Endothelial cell of umbilical vein (primary cell): ENCODE results near the gene TBC1D30. TPM values are rescaled to one million over a fixed set of nuclear protein-coding genes. Genes with fewer than 3 reads are reported as not detected.

Experiments
- BruUV-seq: library from RNA; stranded (reverse); fragments of 400-500 nt; replicated peaks from 2 replicates; lab custom pipeline; 2021; lab: Mats Ljungman, UMichigan
- CTCF ChIA-PET: fragments of 300-600, 350-600 bp; sonication (Branson Sonifier 250); formaldehyde crosslinking; loops from one replicate; lab custom pipeline; 2021; ENCODE audit warnings: antibody characterized with exemption, inconsistent platforms; lab: Charles Lee
- POLR2A ChIA-PET: fragments of 300-600, 350-600 bp; sonication (Branson Sonifier 250); formaldehyde crosslinking; loops from one replicate; lab custom pipeline; 2021; ENCODE audit warnings: antibody characterized with exemption, inconsistent platforms; lab: Charles Lee
- DNase-seq: peaks from one replicate; pipeline ENCODE4 v3.0.0-alpha.2; 2011; ENCODE audit warnings: low read depth, low spot score
- FAIRE-seq: peaks from 2 replicates; lab custom pipeline; 2011; peaks lifted over from hg19 to GRCh38; lab: Jason Lieb, UNC
- H2AFZ ChIP-seq: 2 replicates; pipeline ENCODE4 v1.6.0; 2012; ENCODE audit warnings: low read depth, low read length, control low read depth, inconsistent platforms
- H3K27ac ChIP-seq: 2 replicates; pipeline ENCODE4 v1.5.1; 2011; ENCODE audit warnings: low read depth, mild to moderate bottlenecking, control low read depth, low read length, moderate library complexity; ENCODE audit not compliant: insufficient read depth
- H3K27me3 ChIP-seq, 2 experiments: 2 replicates each; pipeline versions ENCODE4 v1.6.0 to v1.6.1; 2011; ENCODE audit warnings: low read length in 2 of 2, mixed read lengths in 1 of 2; ENCODE audit not compliant: control insufficient read depth in 2 of 2, insufficient read depth in 2 of 2
- H3K36me3 ChIP-seq, 2 experiments: 2 replicates in 1 of 2; 3 replicates in 1 of 2; pipeline ENCODE4 v1.5.1; 2011; ENCODE audit warnings: low read length in 2 of 2, mild to moderate bottlenecking in 1 of 2, moderate library complexity in 1 of 2; ENCODE audit not compliant: control insufficient read depth in 2 of 2, insufficient read depth in 2 of 2; ENCODE audit errors: extremely low read depth in 1 of 2
- H3K4me1 ChIP-seq: 3 replicates; pipeline ENCODE4 v1.5.1; 2011; ENCODE audit warnings: mild to moderate bottlenecking, low read length; ENCODE audit not compliant: control insufficient read depth, insufficient read depth; ENCODE audit errors: extremely low read depth
- H3K4me2 ChIP-seq: 2 replicates; pipeline ENCODE4 v1.6.1; 2011; ENCODE audit warnings: low read length, control low read depth, mixed read lengths; ENCODE audit not compliant: insufficient read depth
- H3K4me3 ChIP-seq, 3 experiments: fragments of 200-600 bp in 1 of 3; sonication (generic), shearing (Covaris generic) in 1 of 3; replicated peaks in 1 of 3; 2 replicates each; pipeline ENCODE4 v1.5.1; 2011 to 2016; ENCODE audit warnings: control low read depth in 3 of 3, low read length in 3 of 3, mild to moderate bottlenecking in 2 of 3, inconsistent platforms in 1 of 3, low read depth in 1 of 3, moderate library complexity in 1 of 3; ENCODE audit not compliant: insufficient read depth in 1 of 3
- H3K79me2 ChIP-seq: 2 replicates; pipeline ENCODE4 v1.6.0; 2012; ENCODE audit warnings: low read length, inconsistent platforms; ENCODE audit not compliant: control insufficient read depth, insufficient read depth
- H3K9ac ChIP-seq: replicated peaks from 2 replicates; pipeline ENCODE3; 2011; ENCODE audit warnings: low read length, control low read depth; ENCODE audit not compliant: insufficient read depth; ENCODE audit errors: extremely low read depth
- H3K9me1 ChIP-seq: replicated peaks from 3 replicates; pipeline ENCODE4 v1.6.0; 2011; ENCODE audit warnings: mild to moderate bottlenecking, low read length; ENCODE audit not compliant: control insufficient read depth, insufficient read depth; ENCODE audit errors: extremely low read depth
- H3K9me3 ChIP-seq: replicated peaks from 2 replicates; pipeline ENCODE4 v1.5.1; 2012; ENCODE audit warnings: low read length, inconsistent platforms; ENCODE audit not compliant: control insufficient read depth, insufficient read depth
- H4K20me1 ChIP-seq: replicated peaks from 2 replicates; pipeline ENCODE3; 2011; ENCODE audit warnings: mild to moderate bottlenecking, low read length; ENCODE audit not compliant: control insufficient read depth, insufficient read depth; ENCODE audit errors: extremely low read depth
- EZH2 ChIP-seq: IDR thresholded peaks from 2 replicates; pipeline ENCODE4 v1.6.1; 2012; ENCODE audit warnings: borderline replicate concordance, low read depth, mild to moderate bottlenecking, moderate library complexity, low read length, inconsistent platforms; ENCODE audit not compliant: severe bottlenecking
- FOS ChIP-seq: IDR thresholded peaks from 2 replicates; pipeline ENCODE4 v1.6.1; 2011; ENCODE audit warnings: mild to moderate bottlenecking, low read length, moderate library complexity, borderline replicate concordance; ENCODE audit not compliant: insufficient read depth
- GATA2 ChIP-seq: IDR thresholded peaks from 2 replicates; pipeline ENCODE4 v1.7.0; 2011; ENCODE audit warnings: low read depth, mild to moderate bottlenecking, moderate library complexity, mixed read lengths, low read length; ENCODE audit not compliant: insufficient read length, insufficient read depth
- JUN ChIP-seq: IDR thresholded peaks from 2 replicates; pipeline ENCODE4 v1.6.1; 2011; ENCODE audit warnings: borderline replicate concordance, low read depth; ENCODE audit not compliant: insufficient read length, insufficient read depth
- MYC ChIP-seq: IDR thresholded peaks from one replicate; pipeline ENCODE4 v1.6.1; 2011; ENCODE audit warnings: mild to moderate bottlenecking, low read depth, low read length
- POLR2A ChIP-seq: IDR thresholded peaks from 2 replicates; pipeline ENCODE4 v1.6.1; 2012; ENCODE audit warnings: low read depth, mild to moderate bottlenecking, control low read depth, low read length
- POLR2AphosphoS5 ChIP-seq: IDR thresholded peaks from 2 replicates; pipeline ENCODE4 v1.6.1; 2012; ENCODE audit warnings: low read depth, mild to moderate bottlenecking, control low read depth, low read length, moderate library complexity; ENCODE audit not compliant: insufficient read depth
- dilution Hi-C: fragments of 300-500 bp; cut with MboI; formaldehyde crosslinking; loops from one replicate; pipeline ENCODE4 v1.15.0; 2019; ENCODE audit warnings: low sequenced_read_pairs; ENCODE audit not compliant: extremely low pct_ligation_motif_present
- intact Hi-C: fragments of 100-400 bp; cut with micrococcal nuclease; formaldehyde crosslinking; loops from one replicate; pipeline ENCODE4 v1.10.0; 2022
- polyA plus RNA-seq, 4 experiments: library from polyadenylated mRNA; depleted of rRNA in 3 of 4; stranded (reverse) in 3 of 4; unstranded in 1 of 4; fragments of >200 nt; gene quantifications; 2 replicates each; pipeline versions ENCODE4 v1.2.1 to v1.2.3, GENCODE V29; 2011 to 2012; ENCODE audit warnings: missing spikeins in 1 of 4
- total RNA-seq: library from RNA; stranded (reverse); gene quantifications from 2 replicates; pipeline ENCODE4 v1.2.3, GENCODE V29; 2021
- TF ChIP-seq, protein P1 (sequence below): IDR thresholded peaks from 2 replicates; pipeline ENCODE4 v1.6.1; 2011; ENCODE audit not compliant: insufficient read depth, insufficient read length

Gene TBC1D30
- total and polyA plus RNA-seq, 2 donors (not counting 3 experiments of a cell fraction or from before 2014, with no cell fraction given): 4.4 to 7.6 TPM

DNA sequence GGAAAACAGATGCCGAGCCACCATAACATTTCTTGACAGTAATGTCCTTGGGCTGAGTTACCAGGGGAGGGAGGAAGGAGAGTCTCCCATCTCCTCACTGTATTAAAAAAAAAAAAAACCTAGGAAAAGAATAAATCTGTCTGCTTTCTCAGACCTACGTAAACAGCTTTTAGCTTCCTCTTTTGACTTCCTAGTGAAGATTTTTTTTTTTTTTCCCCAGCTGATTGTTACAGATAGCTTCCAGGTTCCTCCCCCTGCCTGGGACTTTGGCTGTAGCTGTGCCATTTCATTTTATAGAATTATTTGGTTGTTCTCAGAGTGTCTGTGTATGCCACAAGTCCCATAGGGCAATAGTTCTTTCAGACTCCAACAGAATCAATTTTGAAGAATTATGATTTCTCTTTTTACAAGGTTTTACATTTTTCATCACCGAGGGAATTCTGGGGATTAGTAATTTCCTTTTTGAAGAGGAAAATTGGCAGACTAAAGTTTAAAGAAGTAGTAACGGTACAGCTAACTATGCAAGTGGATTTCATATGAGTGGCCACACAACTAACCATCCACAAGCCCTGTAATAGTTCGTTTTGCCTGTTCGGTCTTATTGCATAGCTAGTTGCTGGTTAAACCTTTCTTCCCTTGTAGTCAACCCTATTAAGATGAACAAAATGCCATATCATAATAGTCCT, 42.1 kb upstream of the TBC1D30 start:
- no peak for TF ChIP-seq EZH2
- TF ChIP-seq POLR2A: no peak
- TF ChIP-seq POLR2AphosphoS5: no peak
- TF ChIP-seq MYC: no peak
- no peak for TF ChIP-seq JUN
- TF ChIP-seq FOS: peak; percentile 9
- peak; percentile 61 for TF ChIP-seq GATA2
- TF ChIP-seq, protein P1, sequence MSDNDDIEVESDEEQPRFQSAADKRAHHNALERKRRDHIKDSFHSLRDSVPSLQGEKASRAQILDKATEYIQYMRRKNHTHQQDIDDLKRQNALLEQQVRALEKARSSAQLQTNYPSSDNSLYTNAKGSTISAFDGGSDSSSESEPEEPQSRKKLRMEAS: no peak
- H2AFZ ChIP-seq: peak overlapping the region; percentile 36
- peak overlapping the region; percentile 45 for H3K9ac ChIP-seq
- intact Hi-C loops (loop anchor here (5.0 kb wide), 1 partner anchor 170 kb away; the partner anchor contains the start of gene RASSF3), dilution Hi-C loops (no loop called here)
- H3K9me3 ChIP-seq: no peaks in the 10 kb centered on the region
- BruUV-seq: TSS peak; percentile 38
- peaks cover 16% of the 10 kb centered on the region for H3K4me1 ChIP-seq
- no peaks in the 10 kb centered on the region for H3K9me1 ChIP-seq
- H3K27me3 ChIP-seq: peaks cover 4 to 19% of the 10 kb centered on the region in 2 experiments
- ChIA-PET CTCF (interaction anchor here (0.7 to 4.1 kb wide), 7 partner anchors 13 to 233 kb away, joined by 3 to 47 read pairs (median 3); no protein-coding TSS in a partner anchor), POLR2A (no interaction called here)
- FAIRE-seq: peak; percentile 35
- peaks cover 4% of the 10 kb centered on the region for H3K79me2 ChIP-seq
- H3K4me3 ChIP-seq: peak overlapping the region; percentile 23 to 64 (median 49)
- DNase-seq: peak; percentile 76
- H3K36me3 ChIP-seq: no peaks in the 10 kb centered on the region
- peak overlapping the region; percentile 34 for H3K27ac ChIP-seq
- H4K20me1 ChIP-seq: no peaks in the 10 kb centered on the region
- H3K4me2 ChIP-seq: peak overlapping the region; percentile 93
